ENCODE results near the gene SEL1L3.
A peak's percentile ranks its signal among the peaks of the same experiment; 100 is the strongest.
"Not testable (repeated sequence)": the region's sequence is repeated elsewhere in the genome, so short reads cannot be mapped to it uniquely, and the experiment has no call there.

Gene SEL1L3

GRCh38 chr4:25879091-25879584 lies 16.4 kb upstream of the SEL1L3 start:
- DNase-seq = no peak

GRCh38 chr4:25878676-25879075 lies 15.9 kb upstream of the SEL1L3 start:
- DNase-seq = no peak

- DNase-seq = no peak
Measured at GRCh38 chr4:25875281-25875745, 12.5 kb upstream of the SEL1L3 start.

GRCh38 chr4:25874655-25875054 lies 11.9 kb upstream of the SEL1L3 start:
- DNase-seq = no peak

- DNase-seq = no peak
Measured at GRCh38 chr4:25873632-25874129, 10.9 kb upstream of the SEL1L3 start.

DNA sequence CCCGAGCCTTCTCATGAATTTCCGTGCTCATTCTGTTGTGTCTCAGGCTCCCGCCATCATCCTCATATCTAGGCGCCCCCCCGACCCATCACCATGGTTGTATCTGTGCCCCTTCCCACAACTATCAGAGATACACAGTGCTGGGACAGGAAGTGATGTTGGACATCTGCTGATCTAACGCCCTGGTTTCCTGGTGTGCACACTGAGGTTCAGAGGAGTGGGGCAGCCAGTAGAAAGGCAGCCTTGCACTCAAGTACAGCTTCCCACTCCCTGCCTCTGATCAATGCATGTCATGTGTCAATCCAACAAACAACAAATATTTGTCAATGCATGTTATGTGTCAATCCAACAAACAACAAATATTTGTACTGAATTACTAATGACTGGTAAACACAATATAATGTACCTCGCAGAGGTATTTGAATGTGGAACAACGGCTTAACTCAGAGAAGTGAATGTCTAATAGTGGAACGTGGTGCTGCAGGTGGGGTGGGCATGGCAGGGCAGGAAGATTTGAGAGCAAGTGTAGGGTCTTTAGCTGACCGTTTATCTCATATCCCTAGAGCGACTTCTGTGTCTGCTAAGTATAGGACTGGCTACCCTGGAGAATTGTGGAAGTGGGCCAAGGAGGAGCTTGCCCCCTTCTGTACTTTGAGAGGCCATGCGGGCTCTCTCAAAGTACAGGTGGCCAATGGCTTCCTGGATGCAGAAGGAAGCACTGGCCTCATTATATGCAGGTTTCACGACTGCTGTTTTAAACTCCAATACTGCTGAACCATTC lies 10.3 kb upstream of the SEL1L3 start:
- DNase-seq = no peak

- DNase-seq = no peak
Measured at GRCh38 chr4:25870081-25870480, 7.3 kb upstream of the SEL1L3 start.

DNA sequence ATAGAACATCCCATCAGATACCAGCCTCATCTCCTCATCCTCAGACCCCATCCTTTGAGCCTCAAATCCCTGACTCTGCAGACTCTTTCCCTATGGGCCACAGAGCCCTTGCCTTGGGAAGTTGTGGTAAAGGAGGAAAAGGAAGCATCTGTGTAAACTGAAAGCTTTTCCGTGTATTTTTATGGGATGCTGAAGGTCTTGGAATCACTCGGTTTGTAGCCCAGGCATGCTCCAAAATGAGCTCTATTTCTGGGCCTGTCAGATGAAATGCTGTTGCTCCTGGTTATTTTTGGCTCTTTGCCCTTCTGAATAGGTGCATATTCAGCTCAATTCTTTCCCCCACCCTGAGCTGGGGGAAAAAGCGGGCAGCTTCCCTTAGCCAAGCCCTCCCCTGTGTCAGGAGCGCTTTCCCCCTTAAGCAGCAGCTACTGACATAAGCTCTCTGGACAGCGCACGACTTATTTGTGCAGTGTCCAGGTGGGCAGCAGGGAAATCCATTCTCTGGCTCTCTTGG lies 5.0 kb upstream of the SEL1L3 start:
- DNase-seq = no peak

DNA sequence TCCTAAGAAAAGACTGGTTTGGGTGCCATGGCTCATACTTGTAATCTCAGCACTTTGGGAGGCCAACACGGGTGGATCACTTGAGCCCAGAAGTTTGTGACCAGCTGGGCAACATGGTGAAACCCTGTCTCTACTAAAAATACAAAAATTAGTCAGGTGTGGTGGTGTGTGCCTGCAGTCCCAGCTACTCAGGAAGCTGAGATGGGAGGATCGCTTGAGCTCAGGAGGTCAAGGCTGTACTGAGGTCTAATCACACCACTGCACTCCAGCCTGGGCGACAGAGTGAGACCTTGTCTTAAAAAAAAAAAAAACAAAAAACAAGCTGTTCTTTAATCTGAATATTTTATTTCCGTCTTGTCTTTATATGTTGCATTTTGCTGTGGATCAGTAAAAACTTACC lies 3.6 kb upstream of the SEL1L3 start:
- not testable (repeated sequence) for DNase-seq

DNA sequence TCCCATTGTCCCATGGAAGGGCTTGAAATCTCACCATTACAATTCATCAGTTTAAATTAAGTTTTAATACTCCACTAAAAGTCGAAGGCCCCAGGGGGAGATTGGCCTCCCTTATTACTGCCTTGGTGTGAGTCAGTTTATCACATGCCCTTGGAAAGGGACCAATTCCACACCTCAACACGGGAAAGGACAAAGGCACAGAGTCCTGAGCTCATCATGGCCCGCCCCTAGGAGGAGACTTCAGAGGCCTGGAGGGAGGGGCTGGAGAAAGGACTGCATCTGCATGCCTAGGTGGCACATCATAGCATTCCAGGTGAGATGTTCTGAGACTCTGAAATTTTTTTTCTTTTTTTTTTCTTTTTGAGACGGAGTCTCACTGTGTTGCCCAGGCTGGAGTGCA lies 2.8 kb upstream of the SEL1L3 start:
- no peak for DNase-seq

DNA sequence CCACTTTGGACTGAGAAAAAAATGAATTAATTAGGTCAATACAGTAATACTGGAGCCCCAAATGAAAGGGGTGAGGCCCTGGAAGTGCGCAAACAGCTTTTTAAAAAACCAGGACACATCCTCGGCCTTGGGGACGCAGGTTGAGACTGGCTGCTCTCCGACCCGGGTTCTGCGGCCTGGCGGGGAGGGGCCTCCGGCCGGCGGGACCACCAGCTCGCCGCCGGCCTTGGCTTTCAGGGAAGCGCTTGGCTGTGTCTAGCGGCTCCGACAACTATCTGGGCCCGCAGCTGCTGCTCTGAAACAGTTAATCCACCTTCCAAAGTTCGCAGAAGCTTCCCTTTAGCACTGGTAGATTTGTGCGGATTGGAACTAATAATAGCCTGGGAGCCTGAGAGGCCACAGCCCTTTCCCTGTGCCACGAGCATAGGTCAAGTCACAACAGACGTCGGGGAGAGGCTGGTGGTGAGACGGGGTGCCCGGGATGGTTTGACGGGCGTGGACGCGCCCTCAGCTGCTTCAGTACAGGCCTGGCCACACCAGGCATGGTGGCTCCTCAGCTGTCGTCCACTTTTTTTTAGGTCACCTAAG lies 1.1 kb upstream of the SEL1L3 start:
- DNase-seq = no peak

- DNase-seq = no peak
Measured at GRCh38 chr4:25863347-25863784, 578 bp upstream of the SEL1L3 start.

DNA sequence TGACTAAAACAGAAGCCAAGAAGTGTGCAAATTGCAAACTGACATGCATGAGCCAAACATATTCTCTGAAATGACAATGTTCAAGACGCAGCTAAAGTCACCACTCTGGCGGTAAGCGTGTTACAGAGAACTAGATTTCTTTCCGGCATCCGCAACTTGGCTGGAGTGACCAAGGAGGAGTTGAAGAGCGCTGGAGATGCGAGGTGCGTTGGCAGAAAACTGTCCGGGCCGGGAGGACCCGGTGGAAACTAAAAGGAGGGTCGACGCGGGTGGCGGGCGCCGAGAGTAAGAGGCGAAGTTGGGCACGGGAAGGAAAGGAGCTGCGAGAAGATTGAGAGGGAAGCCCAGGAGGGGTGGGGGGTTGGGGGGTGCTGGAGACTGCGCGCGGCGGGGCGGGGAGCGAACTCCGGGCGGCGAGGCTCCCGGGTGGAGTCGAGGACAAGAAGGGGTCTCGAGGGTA lies 807 bp downstream of the SEL1L3 start:
- peak in 3 of 4 experiments; percentile 5 to 35 (median 11) for DNase-seq

DNA sequence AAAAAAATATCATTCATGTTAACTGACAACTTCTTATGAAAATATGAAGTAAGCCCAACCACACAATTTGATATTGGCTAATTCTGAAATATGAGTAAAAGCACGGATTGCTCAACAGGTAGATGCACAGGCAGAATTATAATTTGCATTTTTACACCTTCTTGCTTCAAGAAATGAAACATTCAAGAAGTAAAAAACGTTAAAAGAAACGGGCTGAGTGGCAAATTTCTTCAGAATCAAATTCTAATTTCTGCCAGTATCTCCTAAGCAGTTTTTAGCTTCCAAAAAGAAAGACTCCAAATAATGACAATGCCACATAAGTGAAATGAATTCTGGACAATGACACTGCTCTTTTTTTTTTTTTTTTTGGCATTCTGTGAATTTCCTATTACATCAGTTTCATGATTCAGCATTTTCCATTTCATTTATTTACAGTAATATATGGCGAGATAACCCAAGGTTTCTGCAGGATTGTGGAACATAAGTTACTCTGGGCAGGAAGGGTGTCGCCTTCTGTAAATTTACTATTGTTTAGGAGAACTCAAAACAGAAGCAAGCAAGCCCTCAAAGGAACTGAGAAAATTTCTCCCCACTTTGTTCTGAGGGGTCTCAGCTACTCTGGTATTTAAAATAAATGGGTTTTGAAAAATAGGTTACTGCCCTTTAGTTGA lies 1.4 kb downstream of the SEL1L3 start:
- DNase-seq = no peak

DNA sequence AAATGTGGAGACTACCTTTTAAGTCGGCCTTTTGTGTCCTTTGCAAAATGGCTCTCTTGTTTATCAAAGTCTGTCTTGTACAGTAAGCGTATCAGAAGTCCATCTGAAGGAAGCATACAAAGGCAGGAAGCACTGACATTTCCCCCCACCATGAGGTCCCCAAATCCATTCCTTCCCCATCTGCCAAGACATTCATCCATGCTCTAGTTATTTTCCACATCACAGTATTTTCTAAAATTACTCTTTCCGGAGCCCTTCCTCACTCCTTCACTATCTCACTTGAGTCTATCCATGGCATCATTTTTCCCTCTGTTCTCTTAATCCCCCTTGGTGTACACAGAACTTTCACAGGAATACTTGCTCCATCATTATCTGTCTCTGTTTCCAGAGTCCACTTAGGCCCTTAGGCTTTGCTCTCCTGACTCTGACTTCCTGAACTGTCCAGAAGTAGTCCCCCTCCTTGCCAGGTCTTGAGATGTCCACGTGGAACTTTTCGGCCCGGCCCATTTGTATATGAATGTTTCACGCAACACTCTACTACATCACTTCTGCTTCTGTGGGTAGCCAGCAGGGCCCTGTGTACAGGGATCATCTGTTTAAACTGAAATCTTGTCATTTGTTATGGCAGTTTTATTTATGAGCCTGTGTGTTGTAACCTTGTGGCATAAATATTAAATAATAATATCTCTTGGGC lies 2.1 kb downstream of the SEL1L3 start:
- DNase-seq = no peak

DNA sequence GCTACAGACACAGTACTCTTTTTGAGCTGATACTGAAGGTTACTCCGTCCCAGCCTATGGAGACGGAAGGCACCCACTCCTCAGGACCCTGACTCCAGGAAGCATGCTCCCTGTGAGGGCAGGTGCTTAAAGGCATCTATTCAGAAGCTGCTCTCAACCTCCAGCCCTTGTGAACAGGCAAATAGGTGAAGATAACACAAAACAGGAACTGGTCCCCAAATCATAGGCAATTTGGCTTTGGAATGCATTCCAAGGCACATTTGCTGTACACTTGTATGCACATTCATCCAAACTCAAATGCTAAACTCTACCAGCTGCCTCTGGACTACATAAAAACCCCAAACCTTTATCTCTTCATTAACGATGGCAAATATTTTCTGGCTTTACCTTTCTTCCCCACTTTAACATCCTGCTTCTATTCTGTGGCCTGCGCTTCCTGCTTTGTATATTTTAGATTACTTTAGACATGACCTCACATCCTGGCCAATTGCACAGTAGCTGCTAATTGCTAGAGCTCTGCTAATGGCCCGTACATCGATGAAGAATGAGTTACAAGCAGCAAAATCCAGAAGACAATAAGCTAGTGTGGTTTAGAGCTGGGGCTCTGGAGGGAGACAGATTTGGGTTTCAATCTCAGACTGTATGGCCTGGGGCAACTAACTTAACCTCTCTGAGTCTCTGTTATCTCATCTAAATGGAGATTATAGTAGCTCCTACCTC lies 3.2 kb downstream of the SEL1L3 start:
- DNase-seq = no peak

DNA sequence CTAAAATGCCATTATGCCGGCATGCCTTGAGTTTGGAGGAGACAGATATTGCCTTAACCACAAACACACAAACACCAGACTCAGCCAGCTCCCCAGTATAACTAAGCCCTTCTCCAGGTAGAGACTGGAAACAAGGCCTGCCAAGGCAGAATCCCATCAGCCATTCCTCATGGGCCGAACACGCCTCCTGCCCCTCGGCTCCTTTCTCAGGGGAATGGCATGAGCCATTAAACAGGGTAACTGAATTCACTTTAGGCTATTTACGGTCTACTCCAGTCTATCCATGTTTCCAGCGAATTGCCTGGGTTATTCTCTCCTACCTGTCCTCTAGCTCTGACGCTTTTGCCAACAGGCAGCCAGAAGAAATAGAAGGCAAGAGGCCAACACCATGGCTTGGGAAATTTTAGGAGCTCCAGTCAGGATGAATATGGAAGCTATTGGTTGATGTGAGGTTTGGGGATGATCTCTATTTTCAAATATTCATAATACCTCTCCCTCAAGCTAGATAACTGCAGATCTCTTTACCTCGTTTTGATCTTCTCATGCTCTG lies 4.9 kb downstream of the SEL1L3 start:
- DNase-seq = no peak

DNA sequence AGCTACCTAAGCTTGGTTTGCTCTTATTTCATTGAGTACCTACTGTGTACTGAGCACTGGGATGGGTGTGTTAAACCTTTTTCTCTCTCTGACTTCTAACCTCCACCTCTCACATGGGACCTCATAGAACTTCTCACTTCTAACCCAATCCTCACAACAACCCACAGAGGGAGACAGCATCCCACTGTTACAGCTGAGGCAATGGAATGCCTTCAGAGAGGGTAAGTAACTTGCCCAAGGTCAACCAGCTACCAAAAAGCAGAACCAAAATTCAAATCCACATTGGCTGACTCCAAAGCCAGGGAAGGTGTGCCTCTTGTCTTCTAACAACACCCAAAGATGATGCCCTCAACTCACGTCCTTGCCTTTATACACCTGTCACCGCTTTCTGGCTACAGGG lies 5.4 kb downstream of the SEL1L3 start:
- no peak for DNase-seq

GRCh38 chr4:25856756-25857155 lies 6.0 kb downstream of the SEL1L3 start:
- no peak for DNase-seq

DNA sequence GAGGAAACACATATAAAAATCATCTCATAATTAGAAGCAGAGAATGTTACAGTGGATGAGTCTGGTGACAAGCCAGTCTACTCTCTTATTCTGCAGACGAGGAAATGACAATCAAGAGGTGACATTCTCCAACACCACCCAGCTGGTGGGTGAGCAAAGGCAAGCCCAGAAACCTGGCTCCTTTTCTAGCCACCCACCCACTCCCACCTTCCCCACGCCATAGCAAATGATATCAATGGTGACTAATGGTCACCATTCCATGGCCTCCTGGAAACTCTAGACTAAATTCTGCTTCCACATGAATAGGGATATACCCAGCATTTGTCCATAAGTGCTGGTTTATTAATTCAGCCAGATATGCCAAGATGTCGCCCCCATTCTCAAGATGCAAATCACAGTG lies 10.7 kb downstream of the SEL1L3 start:
- no peak for DNase-seq

GRCh38 chr4:25847329-25847728 lies 15.5 kb downstream of the SEL1L3 start:
- DNase-seq = no peak
